Fibroblast of gingiva (primary cell): ENCODE data around the gene SKP1.

Source experiments
- DNase-seq: peaks from one replicate; pipeline ENCODE4 v3.0.0-alpha.2; 2011; ENCODE audit warnings: low read depth

The SKP1 gene

GRCh38 chr5:134130239-134130945, 46.4 kb downstream of the SKP1 start:
- DNase-seq, result no peak

GRCh38 chr5:134129411-134130238, 47.1 kb downstream of the SKP1 start:
- no peak for DNase-seq

- no peak for DNase-seq
Observed at GRCh38 chr5:134128648-134128995, 48.1 kb downstream of the SKP1 start.

DNA sequence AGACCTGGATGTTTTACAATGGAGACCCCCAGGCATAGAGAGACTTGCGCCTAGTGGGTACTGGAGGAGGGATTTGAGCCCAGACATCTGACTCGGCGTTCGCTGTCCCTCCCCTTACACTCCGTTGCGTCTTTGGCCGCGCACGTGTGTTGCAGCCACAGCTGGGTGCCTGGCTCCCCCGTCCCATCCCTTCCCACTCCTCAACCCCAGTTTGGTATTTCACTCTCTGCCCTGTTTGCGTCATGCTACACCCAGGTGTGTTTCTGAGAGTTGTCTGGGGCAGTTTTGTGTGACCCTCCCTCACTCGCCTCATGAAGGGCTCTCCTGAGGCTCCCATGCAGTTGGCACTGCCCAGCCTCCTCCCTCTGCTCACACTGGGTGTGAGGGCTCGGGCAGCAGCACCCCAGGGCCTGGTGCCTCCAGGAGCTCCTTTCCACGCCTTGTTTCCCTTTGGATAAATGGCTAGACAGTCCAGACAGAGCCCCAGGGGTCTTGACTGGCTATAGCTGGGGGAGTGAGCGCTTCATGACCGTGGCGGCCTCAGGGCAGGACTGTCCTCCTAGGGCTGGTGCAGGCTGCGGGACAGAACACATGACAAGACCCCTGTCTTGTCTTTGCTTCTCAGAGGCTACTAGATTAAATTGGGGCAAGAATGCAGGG, 48.6 kb downstream of the SKP1 start:
- no peak for DNase-seq

DNA sequence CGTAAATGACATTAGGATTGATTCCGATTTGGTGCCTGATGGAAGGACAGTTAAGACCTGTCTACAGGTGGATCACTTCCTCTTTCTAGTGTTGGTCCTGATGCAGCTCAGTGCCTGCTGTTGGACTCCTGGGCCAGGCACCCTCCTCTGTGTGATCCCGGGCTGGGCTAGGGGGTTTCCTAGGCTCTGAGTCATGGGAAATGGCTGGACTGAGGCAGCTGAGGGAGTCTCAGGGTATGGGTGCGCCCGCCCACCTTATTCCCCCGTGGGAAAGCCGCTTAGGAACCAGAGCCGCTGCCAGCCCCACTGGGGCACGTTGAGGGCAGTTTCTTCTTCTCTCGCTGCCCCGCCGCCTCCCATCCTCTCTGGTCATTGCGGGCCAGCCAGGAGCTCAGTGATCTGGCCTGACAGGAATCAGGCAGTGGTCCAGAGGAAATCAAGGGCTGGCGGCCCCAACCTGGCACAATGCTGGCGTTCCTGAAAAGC, 49.3 kb downstream of the SKP1 start:
- peak; percentile 54 for DNase-seq

DNA sequence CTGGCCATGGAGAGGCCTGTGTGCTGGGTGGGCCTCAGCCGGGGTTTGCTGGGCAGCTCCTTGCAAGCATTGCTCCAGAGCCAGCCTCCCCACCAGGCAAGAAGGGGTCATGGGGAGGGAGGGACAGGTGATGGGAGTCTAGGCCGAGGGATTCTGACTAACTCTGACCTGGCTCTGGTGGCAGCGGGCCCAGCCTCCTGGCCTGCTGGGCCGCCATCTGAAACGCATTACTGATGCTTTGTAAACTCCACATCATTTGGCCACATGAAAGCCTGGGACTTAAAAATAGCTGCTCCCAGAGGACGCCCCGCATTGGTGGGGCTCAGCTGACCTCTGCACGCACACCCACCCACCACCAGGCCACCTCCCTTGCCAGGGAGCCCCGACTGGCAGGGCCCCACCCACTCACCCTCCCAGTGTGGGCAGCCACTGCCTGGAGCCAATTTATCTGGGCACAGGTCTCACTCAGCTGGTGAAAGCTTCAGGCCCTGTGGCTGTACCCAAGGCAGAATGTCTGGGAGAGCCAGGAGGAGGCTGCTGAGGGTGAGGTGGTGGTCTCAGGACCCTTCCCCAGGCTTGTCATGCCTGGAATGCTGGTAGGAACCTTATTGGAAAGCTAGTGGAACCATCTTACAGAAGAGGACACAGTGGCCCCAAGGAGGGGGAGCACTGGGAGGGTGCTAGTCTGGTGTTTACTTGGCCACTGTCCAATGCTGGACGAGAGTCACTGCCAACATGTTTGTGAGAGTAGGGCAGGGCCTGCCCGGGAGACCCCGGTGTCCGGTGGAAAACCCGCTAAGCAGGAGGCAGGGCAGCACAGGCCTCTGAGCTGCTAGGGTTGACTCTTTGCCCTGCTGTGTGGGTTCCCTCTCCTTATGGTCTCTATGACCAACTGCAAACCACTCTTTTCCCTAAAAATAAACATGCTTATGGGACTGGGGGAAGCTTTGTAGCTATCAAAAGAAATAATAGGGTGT, 51.4 kb downstream of the SKP1 start:
- DNase-seq, result peak; percentile 96

DNA sequence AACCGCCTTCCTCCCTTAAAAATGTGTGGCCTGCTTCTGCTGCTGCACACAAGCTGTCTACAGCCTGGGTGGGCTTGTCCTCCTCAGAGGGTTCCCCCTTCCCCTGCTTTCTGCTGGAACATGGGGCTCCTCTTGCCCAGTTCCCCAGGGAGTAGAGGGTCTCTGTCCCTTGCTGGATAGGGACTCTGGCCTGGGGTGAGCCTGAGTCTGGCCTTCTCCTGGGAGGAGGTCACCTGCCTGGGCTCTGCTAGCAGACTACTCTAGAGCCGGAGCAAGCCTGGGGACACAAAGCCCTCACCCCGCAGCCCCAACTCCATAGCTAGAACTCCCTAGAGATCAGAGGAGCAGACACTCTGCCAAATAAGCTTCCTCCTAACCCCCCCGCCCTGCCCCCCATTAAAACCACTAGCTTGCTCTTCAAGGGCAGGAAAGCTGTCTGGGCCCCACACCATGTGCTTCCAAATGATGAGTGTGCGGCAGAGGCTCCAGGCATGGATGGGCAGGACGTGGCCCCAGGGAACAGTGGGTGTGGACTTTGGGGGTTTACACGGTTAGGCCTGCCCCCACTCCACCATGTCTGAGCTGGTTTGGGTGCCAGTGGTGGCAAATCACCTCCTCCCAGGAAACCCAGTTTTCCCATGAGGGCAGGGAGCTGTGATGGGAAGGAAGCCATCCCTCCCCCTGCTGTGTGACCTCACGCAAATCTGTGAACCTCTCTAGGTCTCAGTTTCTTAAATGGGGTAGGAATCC, 52.3 kb downstream of the SKP1 start:
- peak; percentile 81 for DNase-seq

- no peak for DNase-seq
Observed at GRCh38 chr5:134123360-134123759, 53.4 kb downstream of the SKP1 start.

GRCh38 chr5:134122530-134122929, 54.2 kb downstream of the SKP1 start:
- DNase-seq, result no peak

- DNase-seq, result no peak
Observed at GRCh38 chr5:134120386-134121138, 56.2 kb downstream of the SKP1 start.

DNA sequence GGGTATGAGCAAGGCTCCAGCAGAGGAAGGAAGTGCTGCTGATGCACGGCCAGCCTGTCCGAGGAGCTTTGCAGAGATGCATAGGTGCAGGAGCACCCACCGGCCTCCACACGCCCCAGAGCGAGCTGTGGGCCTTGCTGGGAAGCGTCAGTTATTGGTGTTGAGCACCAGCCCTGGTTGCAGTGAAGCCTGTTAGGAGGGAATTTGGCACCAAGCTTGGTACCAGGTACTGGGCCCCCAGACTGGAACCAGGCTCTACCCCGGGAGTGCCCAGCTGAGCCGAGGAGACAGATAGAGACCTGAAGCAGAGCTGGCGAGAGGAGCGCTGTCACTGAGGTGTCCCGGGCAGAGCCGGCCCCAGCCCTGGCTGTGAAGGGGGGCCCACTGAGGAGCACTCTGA, 57.0 kb downstream of the SKP1 start:
- no peak for DNase-seq

- DNase-seq, result no peak
Observed at GRCh38 chr5:134118212-134118835, 58.4 kb downstream of the SKP1 start.

DNA sequence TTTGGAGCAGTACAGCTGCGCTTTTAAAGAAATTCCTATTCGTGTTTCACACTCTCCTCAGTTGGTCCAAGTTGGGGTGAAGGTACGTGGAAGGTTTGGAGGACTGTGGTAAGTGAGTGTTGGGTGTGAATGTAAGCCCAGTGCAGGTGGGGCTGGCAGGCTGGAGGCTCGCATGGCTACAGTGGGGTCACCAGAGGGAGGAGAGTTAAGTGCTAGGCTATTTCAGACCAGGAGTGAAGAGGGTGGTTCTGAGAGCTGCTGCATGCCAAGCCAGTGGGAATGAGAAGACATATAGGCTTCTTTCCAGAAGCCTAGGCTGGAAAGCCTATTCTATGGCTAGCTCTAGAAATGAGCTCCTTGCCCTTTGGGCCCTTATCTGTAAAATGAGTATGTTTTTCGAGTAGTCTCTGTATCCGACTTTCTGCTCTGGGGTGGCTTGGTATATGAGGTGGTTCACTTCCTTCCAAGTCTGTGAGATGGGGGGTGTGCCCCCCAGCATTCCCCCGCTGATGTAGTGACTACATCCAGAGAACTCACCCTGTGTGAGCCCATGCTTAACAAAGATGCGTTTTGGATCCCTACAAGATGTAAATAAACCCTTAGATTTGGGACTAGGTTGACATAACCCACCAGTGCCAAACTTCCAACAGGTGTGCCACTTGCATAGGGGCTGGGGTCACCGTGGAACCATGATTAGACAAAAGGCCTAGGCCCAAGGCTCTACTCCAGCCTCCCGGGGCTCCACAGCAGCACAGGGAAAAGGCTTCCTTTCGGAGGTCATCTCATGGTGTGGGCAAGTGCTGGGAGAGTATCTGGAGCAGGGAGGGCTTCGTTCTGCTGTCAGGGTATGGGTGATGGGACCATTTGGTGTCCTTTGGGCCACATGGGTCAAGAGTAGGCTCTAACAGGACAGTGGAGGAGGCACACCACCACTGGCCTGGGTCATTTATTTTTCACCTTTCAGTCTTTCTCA, 59.7 kb downstream of the SKP1 start:
- no peak for DNase-seq

DNA sequence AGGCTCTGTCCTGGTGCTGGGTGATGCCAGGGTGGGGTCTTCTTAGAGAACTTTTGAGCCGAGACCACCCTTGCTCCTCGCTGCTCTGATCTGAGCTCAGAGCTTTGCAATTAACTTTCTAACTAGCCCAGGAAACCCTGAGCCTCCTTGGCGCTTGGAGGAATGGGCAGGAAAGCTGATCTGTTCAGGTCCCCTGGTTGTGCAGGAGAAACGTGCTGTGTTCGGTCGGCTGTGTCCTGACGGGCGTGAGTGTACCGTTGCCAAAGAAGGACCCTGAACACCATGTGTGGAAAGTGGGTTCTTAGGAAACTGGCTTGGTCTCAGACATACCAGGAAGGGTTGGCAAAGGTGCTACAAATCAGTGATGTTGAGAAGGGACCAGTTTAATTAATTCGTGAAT, 60.5 kb downstream of the SKP1 start:
- no peak for DNase-seq

GRCh38 chr5:134115806-134116175, 61.0 kb downstream of the SKP1 start:
- DNase-seq, result no peak

GRCh38 chr5:134114886-134115805, 61.6 kb downstream of the SKP1 start:
- no peak for DNase-seq
